Prostate gland (tissue), 2 donors: ENCODE results near the gene ALDH3A2.

ENCODE experiments used
- POLR2A ChIP-seq: fragments of 450-650 bp; IDR thresholded peaks from one replicate; pipeline ENCODE4 v1.6.1; 2016; ENCODE audit warnings: antibody characterized with exemption, mild to moderate bottlenecking
- POLR2AphosphoS5 ChIP-seq: sonication (generic); formaldehyde crosslinking; IDR thresholded peaks from one replicate; pipeline ENCODE4 v1.6.1; 2017; ENCODE audit warnings: antibody characterized with exemption
- TF ChIP-seq, protein P1 (sequence below), 4 experiments: fragments of 200-600 bp in 2 of 4; fragments of 450-650 bp in 2 of 4; sonication (generic) in 2 of 4; IDR thresholded peaks; 1 replicate in 3 of 4; 2 replicates in 1 of 4; pipeline ENCODE4 v1.5.1; 2016 to 2019; ENCODE audit warnings: antibody characterized with exemption in 4 of 4, mild to moderate bottlenecking in 2 of 4, moderate library complexity in 2 of 4

- TF ChIP-seq POLR2A (no peak), POLR2AphosphoS5 (no peak)
- TF ChIP-seq, protein P1, sequence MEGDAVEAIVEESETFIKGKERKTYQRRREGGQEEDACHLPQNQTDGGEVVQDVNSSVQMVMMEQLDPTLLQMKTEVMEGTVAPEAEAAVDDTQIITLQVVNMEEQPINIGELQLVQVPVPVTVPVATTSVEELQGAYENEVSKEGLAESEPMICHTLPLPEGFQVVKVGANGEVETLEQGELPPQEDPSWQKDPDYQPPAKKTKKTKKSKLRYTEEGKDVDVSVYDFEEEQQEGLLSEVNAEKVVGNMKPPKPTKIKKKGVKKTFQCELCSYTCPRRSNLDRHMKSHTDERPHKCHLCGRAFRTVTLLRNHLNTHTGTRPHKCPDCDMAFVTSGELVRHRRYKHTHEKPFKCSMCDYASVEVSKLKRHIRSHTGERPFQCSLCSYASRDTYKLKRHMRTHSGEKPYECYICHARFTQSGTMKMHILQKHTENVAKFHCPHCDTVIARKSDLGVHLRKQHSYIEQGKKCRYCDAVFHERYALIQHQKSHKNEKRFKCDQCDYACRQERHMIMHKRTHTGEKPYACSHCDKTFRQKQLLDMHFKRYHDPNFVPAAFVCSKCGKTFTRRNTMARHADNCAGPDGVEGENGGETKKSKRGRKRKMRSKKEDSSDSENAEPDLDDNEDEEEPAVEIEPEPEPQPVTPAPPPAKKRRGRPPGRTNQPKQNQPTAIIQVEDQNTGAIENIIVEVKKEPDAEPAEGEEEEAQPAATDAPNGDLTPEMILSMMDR (IDR thresholded peaks at IDR 0.05) = peak in 2 of 4 experiments; percentile 7 to 34
Observed at GRCh38 chr17:19672009-19672750, 23.6 kb downstream of the ALDH3A2 start.
